Mucosa of descending colon (tissue), 3 donors: ENCODE results near the gene UBE2D4. TPM values are rescaled to one million over a fixed set of nuclear protein-coding genes. Genes with fewer than 3 reads are reported as not detected.

Experiments used
- ATAC-seq: fragments of 200-7000 bp; cut with Tn5 transposase; one replicate; pipeline ENCODE4 v1.9.1; 2020; ENCODE audit warnings: mild to moderate bottlenecking, moderate library complexity
- DNase-seq, 3 donors: peaks; one replicate each; pipeline ENCODE4 v3.0.0-alpha.2; 2020
- H3K36me3 ChIP-seq: fragments of 200-600 bp; one replicate; pipeline ENCODE4 v1.8.0; 2021; ENCODE audit warnings: low read depth, mild to moderate bottlenecking
- H3K4me1 ChIP-seq: fragments of 200-600 bp; one replicate; pipeline ENCODE4 v1.8.0; 2021; ENCODE audit warnings: low read depth, mild to moderate bottlenecking
- H3K4me3 ChIP-seq: fragments of 200-600 bp; one replicate; pipeline ENCODE4 v1.8.0; 2021; ENCODE audit warnings: mild to moderate bottlenecking
- H3K9me3 ChIP-seq: fragments of 200-600 bp; one replicate; pipeline ENCODE4 v1.8.0; 2021; ENCODE audit warnings: mild to moderate bottlenecking
- intact Hi-C, 2 donors: fragments of 100-400 bp; cut with DNase I in 1 of 2; cut with micrococcal nuclease in 1 of 2; formaldehyde crosslinking; loops; one replicate each; pipeline versions ENCODE4 v1.11.0 to v1.11.1; 2022; cut with DNase I, micrococcal nuclease
- total RNA-seq, 3 donors: library from RNA; stranded (reverse); fragmentation: NEBNext Ultra II Directional in 2 of 3; extraction: Animal tissue kit (Norgen Biotek cat#: 25700) in 2 of 3; gene quantifications; one replicate each; pipeline versions ENCODE4 v1.2.1 to v1.2.4, GENCODE V29; 2021 to 2023
- TF ChIP-seq, protein P1 (sequence below): fragments of 200-600 bp; IDR thresholded peaks from one replicate; pipeline ENCODE4 v1.8.0; 2022; ENCODE audit warnings: antibody characterized with exemption, mild to moderate bottlenecking
- donor health status: DM: no; HTN: no; CAD: no; lungs with moderate emphysema.
- donor health status: DM: no; HTN: no; CAD: no.
- donor health status: DM: no; HTN: yes; CAD: no.

Gene UBE2D4
- total RNA-seq, 3 donors from 2014 or later = 11.5 to 20.7 (median 11.8) TPM

DNA sequence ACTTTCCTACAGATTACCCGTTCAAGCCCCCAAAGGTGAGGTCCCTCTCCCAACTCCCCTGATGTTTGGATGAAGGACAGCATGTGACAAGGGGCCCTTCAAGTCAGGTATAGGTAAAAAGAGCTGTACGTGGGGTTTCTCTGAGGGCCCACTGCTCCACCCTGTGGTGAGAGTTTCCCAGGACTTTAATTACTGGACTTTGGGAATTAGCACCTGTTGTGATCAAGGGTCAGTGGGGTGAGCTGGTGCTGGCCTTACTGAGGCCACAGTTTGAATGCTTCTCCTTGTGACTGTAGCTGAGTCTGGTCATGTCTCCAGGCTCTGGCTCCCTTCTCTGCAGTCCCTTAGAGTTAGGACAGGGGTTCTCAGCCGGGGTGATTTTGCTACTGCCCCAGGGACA is 16.8 kb downstream of the UBE2D4 start:
- Histone ChIP-seq H3K36me3 (no peaks in the 10 kb centered on the region), H3K4me1 (peaks cover 7% of the 10 kb centered on the region), H3K4me3 (no peak overlapping the region), H3K9me3 (no peaks in the 10 kb centered on the region)
- TF ChIP-seq, protein P1, sequence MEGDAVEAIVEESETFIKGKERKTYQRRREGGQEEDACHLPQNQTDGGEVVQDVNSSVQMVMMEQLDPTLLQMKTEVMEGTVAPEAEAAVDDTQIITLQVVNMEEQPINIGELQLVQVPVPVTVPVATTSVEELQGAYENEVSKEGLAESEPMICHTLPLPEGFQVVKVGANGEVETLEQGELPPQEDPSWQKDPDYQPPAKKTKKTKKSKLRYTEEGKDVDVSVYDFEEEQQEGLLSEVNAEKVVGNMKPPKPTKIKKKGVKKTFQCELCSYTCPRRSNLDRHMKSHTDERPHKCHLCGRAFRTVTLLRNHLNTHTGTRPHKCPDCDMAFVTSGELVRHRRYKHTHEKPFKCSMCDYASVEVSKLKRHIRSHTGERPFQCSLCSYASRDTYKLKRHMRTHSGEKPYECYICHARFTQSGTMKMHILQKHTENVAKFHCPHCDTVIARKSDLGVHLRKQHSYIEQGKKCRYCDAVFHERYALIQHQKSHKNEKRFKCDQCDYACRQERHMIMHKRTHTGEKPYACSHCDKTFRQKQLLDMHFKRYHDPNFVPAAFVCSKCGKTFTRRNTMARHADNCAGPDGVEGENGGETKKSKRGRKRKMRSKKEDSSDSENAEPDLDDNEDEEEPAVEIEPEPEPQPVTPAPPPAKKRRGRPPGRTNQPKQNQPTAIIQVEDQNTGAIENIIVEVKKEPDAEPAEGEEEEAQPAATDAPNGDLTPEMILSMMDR = no peak
- ATAC-seq = peak; percentile 72
- DNase-seq = peak in 1 of 3 donors; percentile 27
- intact Hi-C loops = no loop called here

DNA sequence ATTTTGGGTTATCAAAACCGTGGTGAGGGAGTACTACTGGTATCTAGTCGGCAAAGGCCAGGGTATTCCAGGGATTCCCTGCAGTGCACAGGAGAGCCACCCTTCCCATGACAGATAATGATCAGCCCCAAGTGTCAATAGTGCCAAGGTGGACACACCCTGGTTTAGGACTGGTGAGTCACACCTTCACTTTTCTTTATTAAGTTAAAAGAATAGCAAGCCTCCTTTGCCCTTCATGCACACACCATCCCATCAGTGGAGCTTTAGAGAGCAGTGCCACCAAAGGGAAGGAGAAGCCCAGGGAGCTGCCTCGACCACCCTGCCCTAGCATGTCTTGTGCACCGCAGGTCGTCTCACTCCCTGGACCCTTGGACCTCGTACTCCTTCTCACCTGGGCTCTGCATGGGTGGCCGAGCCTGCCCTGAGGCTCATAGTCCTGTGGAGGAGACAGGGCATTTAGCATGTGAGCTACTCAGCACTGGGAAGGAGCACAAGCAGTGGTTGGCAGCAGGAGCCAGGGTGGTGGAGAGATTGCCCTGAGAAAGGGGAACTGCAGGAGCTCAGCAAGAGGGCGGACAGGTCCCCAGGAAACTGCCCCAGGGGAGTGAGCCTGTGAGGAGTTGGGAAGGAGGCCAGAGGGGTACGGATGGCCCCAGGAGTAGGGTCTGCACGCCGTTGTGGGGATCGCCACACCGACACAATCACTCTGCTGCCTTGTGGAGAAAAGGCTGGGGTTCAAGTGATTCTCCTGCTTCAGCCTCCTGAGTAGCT is 17.4 kb downstream of the UBE2D4 start:
- peak; percentile 96 for ATAC-seq
- Histone ChIP-seq H3K9me3 (no peaks in the 10 kb centered on the region), H3K4me3 (no peak overlapping the region), H3K4me1 (peaks cover 7% of the 10 kb centered on the region), H3K36me3 (no peaks in the 10 kb centered on the region)
- TF ChIP-seq, protein P1 = no peak
- DNase-seq = peak in 2 of 3 donors; percentile 28 to 48
- intact Hi-C loops = no loop called here

DNA sequence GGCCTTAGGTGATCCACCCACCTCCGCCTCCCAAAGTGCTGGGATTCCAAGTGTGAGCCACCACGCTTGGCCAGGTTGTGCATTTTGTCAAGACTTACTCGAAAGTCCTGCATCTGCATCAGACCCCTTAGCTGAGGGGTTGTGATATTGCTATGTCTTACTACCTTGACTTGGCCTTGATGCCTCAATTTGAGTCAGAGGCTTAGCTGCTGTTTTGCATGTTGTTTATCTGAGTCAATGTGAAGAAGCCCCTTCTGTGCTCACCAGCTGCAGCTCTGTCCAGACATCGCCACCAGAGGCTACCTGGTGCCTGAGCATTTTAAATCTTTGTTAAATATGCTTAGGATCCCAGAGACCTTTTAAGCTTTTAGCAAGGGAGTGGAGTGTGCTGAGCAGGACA is 18.1 kb downstream of the UBE2D4 start:
- H3K9me3 ChIP-seq = no peaks in the 10 kb centered on the region
- no peak overlapping the region for H3K4me3 ChIP-seq
- peaks cover 7% of the 10 kb centered on the region for H3K4me1 ChIP-seq
- ATAC-seq (no peak), DNase-seq (no peak)
- TF ChIP-seq, protein P1 = no peak
- intact Hi-C loops = no loop called here
- no peaks in the 10 kb centered on the region for H3K36me3 ChIP-seq

DNA sequence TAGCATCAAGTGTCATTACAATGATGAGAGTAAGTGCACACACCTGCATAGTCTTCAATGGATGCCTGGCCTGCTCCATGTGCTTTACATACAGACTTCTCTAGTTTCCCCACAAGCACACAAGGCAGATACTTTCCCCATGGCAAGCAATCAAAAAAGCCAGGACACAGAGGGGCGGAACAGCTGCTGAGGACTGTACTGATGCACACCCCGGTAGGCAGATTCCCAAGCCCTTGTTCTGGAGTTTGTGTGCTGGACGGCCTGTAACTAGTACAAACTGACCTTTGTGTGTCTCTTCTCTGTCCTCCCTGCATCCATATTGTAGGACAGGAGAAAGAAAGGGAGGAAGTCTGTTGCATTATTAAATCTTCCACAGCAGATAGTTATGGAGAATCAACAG is 25.8 kb downstream of the UBE2D4 start:
- ATAC-seq = no peak
- TF ChIP-seq, protein P1 = no peak
- H3K4me3 ChIP-seq = no peak overlapping the region
- DNase-seq = no peak
- H3K36me3 ChIP-seq = no peaks in the 10 kb centered on the region
- intact Hi-C loops = no loop called here
- H3K9me3 ChIP-seq = no peaks in the 10 kb centered on the region
- no peaks in the 10 kb centered on the region for H3K4me1 ChIP-seq

DNA sequence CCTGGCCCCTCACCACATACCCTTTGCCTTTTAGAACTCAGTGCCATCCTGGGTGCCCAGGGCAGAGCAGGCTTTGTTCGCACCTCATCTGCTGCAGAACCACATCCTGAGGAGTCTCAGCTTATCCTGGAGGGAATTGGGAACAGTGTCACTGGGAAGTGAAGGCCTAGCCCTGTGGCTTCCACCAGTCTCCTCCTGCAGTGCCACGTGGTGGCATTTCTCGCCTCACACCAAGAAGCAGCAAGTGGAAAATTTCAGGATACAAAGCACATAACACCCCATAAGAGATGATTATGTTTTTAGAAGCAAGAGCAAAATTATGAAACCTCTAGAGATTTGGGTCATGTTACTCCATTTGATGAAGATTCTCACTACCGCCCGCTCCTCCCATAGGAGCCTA is 26.8 kb downstream of the UBE2D4 start:
- Histone ChIP-seq H3K9me3 (no peaks in the 10 kb centered on the region), H3K36me3 (no peaks in the 10 kb centered on the region), H3K4me3 (no peak overlapping the region), H3K4me1 (no peaks in the 10 kb centered on the region)
- ATAC-seq (no peak), DNase-seq (no peak)
- TF ChIP-seq, protein P1 = no peak
- intact Hi-C loops = no loop called here
